Ureter (tissue), 1 donor: ENCODE data around the gene PUS7L. TPM values are rescaled to one million over a fixed set of nuclear protein-coding genes. Genes with fewer than 3 reads are reported as not detected.

ENCODE experiments used
- total RNA-seq: library from RNA; stranded (reverse); gene quantifications from one replicate; pipeline ENCODE4 v1.2.4, GENCODE V29; 2023
- donor health status: DM: yes; HTN: yes; CAD: no.

The PUS7L gene
- total RNA-seq, 1 donor from 2014 or later: 26.0 TPM

Other genes starting within 250 kb of the PUS7L start
- gene ADAMTS20, start 206.6 kb downstream of the PUS7L start, total RNA-seq: not detected
- 24.6 TPM for gene IRAK4, start 161 bp upstream of the PUS7L start, total RNA-seq
- gene TWF1, start 47.5 kb upstream of the PUS7L start, total RNA-seq: 144 TPM
- gene TMEM117, start 77.3 kb upstream of the PUS7L start, total RNA-seq: 16.7 TPM